Keratinocyte (primary cell): ENCODE results near the gene NRSN2. TPM values are rescaled to one million over a fixed set of nuclear protein-coding genes. Genes with fewer than 3 reads are reported as not detected.

ENCODE experiments used
- DNase-seq: peaks from one replicate; pipeline ENCODE4 v3.0.0-alpha.2; 2011; ENCODE audit warnings: low read depth, missing footprints, low spot score
- FAIRE-seq: peaks from 2 replicates; lab custom pipeline; 2011; peaks lifted over from hg19 to GRCh38; lab: Jason Lieb, UNC
- H2AFZ ChIP-seq: 2 replicates; pipeline ENCODE4 v1.6.0; 2012; ENCODE audit warnings: low read length, control low read depth, inconsistent platforms; ENCODE audit not compliant: control insufficient read depth
- H3K27ac ChIP-seq: 2 replicates; pipeline ENCODE4 v1.5.1; 2011; ENCODE audit warnings: low read length; ENCODE audit not compliant: control insufficient read depth, insufficient read depth
- H3K27me3 ChIP-seq: 3 replicates; pipeline ENCODE4 v1.6.0; 2011; ENCODE audit warnings: low read length; ENCODE audit not compliant: control insufficient read depth, insufficient read depth; ENCODE audit errors: extremely low read depth
- H3K36me3 ChIP-seq, 2 experiments: 2 replicates in 1 of 2; 3 replicates in 1 of 2; pipeline ENCODE4 v1.5.1; 2011; ENCODE audit warnings: low read length in 2 of 2, mild to moderate bottlenecking in 1 of 2; ENCODE audit not compliant: control insufficient read depth in 2 of 2, insufficient read depth in 2 of 2; ENCODE audit errors: extremely low read depth in 1 of 2
- H3K4me1 ChIP-seq: 3 replicates; pipeline ENCODE4 v1.5.1; 2011; ENCODE audit warnings: low read length; ENCODE audit not compliant: control insufficient read depth, insufficient read depth; ENCODE audit errors: extremely low read depth
- H3K4me2 ChIP-seq: 3 replicates; pipeline ENCODE4 v1.6.0; 2011; ENCODE audit warnings: low read depth, low read length; ENCODE audit not compliant: control insufficient read depth, insufficient read depth; ENCODE audit errors: extremely low read depth
- H3K4me3 ChIP-seq, 3 experiments: fragments of 200-600 bp in 1 of 3; sonication (generic) in 1 of 3; 2 replicates in 2 of 3; 3 replicates in 1 of 3; pipeline ENCODE4 v1.5.1; 2011 to 2016; ENCODE audit warnings: low read length in 3 of 3, mild to moderate bottlenecking in 3 of 3, control low read depth in 2 of 3, inconsistent platforms in 1 of 3, low read depth in 1 of 3, mixed read lengths in 1 of 3, mixed run types in 1 of 3, moderate library complexity in 1 of 3; ENCODE audit not compliant: control insufficient read depth in 2 of 3, insufficient read depth in 2 of 3; ENCODE audit errors: extremely low read depth in 1 of 3
- H3K79me2 ChIP-seq: 2 replicates; pipeline ENCODE4 v1.6.0; 2012; ENCODE audit warnings: low read length; ENCODE audit not compliant: control insufficient read depth, insufficient read depth
- H3K9ac ChIP-seq: 3 replicates; pipeline ENCODE4 v1.6.0; 2011; ENCODE audit warnings: low read length; ENCODE audit not compliant: control insufficient read depth, insufficient read depth; ENCODE audit errors: extremely low read depth
- H3K9me1 ChIP-seq: 3 replicates; pipeline ENCODE4 v1.6.0; 2011; ENCODE audit warnings: low read length; ENCODE audit not compliant: control insufficient read depth, insufficient read depth; ENCODE audit errors: extremely low read depth
- H3K9me3 ChIP-seq: 2 replicates; pipeline ENCODE4 v1.5.1; 2012; ENCODE audit warnings: low read depth, low read length; ENCODE audit not compliant: control insufficient read depth
- H4K20me1 ChIP-seq: 3 replicates; pipeline ENCODE4 v1.6.0; 2011; ENCODE audit warnings: low read length; ENCODE audit not compliant: control insufficient read depth, insufficient read depth; ENCODE audit errors: extremely low read depth
- EZH2 ChIP-seq: IDR thresholded peaks from one replicate; pipeline ENCODE4 v1.6.1; 2012; ENCODE audit warnings: inconsistent platforms, mild to moderate bottlenecking, low read length, moderate library complexity
- dilution Hi-C: fragments of 300-500 bp; cut with MboI; formaldehyde crosslinking; loops from one replicate; pipeline ENCODE4 v1.7.0; 2020; ENCODE audit warnings: low sequenced_read_pairs; ENCODE audit not compliant: extremely low pct_ligation_motif_present
- polyA minus RNA-seq, 3 experiments: library from RNA; depleted of rRNA, polyadenylated mRNA; stranded (reverse); fragments of >200 nt; gene quantifications; 1 replicate in 1 of 3; 2 replicates in 1 of 3; 3 replicates in 1 of 3; pipeline ENCODE4 v1.2.3, GENCODE V29; 2011
- polyA plus RNA-seq, 5 experiments: library from polyadenylated mRNA; depleted of rRNA in 3 of 5; stranded (reverse) in 3 of 5; stranded (forward) in 1 of 5; unstranded in 1 of 5; fragments of >200 nt; gene quantifications; 1 replicate in 1 of 5; 2 replicates in 3 of 5; 3 replicates in 1 of 5; pipeline versions ENCODE4 v1.2.1 to v1.2.3, GENCODE V29; 2011 to 2012; ENCODE audit warnings: missing spikeins in 2 of 5, low read depth in 1 of 5, low replicate concordance in 1 of 5
- TF ChIP-seq, protein P1 (sequence below), 3 experiments: IDR thresholded peaks in 1 of 3; conservative IDR thresholded peaks in 1 of 3; optimal IDR thresholded peaks in 1 of 3; 2 replicates in 2 of 3; 3 replicates in 1 of 3; pipeline versions ENCODE3 to v1.5.1; 2011; ENCODE audit warnings: low read length in 3 of 3, mild to moderate bottlenecking in 3 of 3, moderate library complexity in 2 of 3, control low read depth in 1 of 3, inconsistent platforms in 1 of 3; ENCODE audit not compliant: insufficient read depth in 2 of 3; ENCODE audit errors: extremely low read depth in 1 of 3

Gene NRSN2, protein sequence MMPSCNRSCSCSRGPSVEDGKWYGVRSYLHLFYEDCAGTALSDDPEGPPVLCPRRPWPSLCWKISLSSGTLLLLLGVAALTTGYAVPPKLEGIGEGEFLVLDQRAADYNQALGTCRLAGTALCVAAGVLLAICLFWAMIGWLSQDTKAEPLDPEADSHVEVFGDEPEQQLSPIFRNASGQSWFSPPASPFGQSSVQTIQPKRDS
- polyA plus RNA-seq (10.4 to 29.0 TPM (median 14.0 TPM) in 3 replicates), polyA minus RNA-seq (8.4 to 20.7 TPM (median 11.2 TPM) in 3 replicates)
- polyA plus RNA-seq (2011; ENCODE audit: low read depth), result 2.3 TPM
- polyA plus RNA-seq (2011; cell fraction: cytosol; rRNA removed), result 12.5 and 32.8 TPM in 2 replicates
- polyA plus RNA-seq (2011; cell fraction: nucleus; rRNA removed), result 15.1 and 26.5 TPM in 2 replicates
- 10.6 and 21.1 TPM in 2 replicates for polyA plus RNA-seq (2012; ENCODE audit: low replicate concordance)
- 18.6 TPM for polyA minus RNA-seq (2011; cell fraction: cytosol; rRNA and poly(A)+ RNA removed)
- 9.5 and 10.2 TPM in 2 replicates for polyA minus RNA-seq (2011; cell fraction: nucleus; rRNA and poly(A)+ RNA removed)

DNA sequence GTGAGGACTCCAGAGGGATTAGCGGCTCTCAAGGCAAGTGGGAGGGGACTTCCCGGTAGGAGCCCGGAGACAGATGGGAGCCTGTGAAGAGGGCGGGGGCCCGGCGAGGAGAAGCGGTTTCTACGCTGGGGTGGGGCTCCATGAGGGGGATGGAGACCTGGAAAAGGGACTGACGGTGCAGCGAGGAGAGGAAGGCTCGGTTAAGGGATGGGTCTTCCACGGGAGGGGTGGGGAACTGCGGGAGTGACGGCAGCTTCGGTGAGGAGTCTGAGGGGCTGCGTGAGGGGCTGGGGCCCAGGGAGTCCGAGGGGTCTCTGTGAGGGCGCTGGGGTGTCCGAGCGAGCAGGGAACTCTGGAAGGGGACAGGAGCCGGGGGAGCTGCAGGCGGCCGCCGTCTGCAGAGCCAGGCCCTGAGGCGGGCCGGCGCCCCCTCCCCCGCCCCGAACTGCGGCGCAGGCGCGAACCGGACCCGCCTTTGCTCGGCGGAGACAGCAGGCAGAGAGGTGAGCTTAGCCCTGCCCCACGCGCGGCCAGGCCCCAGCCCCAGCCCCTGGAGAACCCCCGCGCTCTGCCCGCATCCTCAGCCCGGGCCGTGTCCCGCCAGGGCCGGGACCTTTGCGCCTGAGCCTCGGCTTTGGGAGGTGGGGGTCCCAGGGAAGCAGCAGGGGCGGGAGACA, at the start of gene NRSN2:
NRSN2 (plus strand) TSS at position 472 of the 677 bp plus-strand sequence. CDS start 2,533 bp downstream, outside the sequence.
- Histone ChIP-seq H3K9me1 (no peaks in the 10 kb centered on the region), H3K4me3 (peak within 1 kb of the TSS; percentile 67 to 79 (median 76)), H3K79me2 (no peaks in the 10 kb centered on the region), H3K9me3 (peaks cover 9% of the 10 kb centered on the region), H3K27me3 (no peaks in the 10 kb centered on the region), H3K36me3 (no peaks in the 10 kb centered on the region), H2AFZ (peak within 1 kb of the TSS; percentile 95), H3K4me2 (peak within 1 kb of the TSS; percentile 90), H3K4me1 (no peaks in the 10 kb centered on the region), H3K9ac (peak within 1 kb of the TSS; percentile 72), H3K27ac (peak within 1 kb of the TSS; percentile 69), H4K20me1 (no peaks in the 10 kb centered on the region)
- no peak for DNase-seq
- dilution Hi-C loops, result no loop called here
- no peak for TF ChIP-seq EZH2
- TF ChIP-seq, protein P1, sequence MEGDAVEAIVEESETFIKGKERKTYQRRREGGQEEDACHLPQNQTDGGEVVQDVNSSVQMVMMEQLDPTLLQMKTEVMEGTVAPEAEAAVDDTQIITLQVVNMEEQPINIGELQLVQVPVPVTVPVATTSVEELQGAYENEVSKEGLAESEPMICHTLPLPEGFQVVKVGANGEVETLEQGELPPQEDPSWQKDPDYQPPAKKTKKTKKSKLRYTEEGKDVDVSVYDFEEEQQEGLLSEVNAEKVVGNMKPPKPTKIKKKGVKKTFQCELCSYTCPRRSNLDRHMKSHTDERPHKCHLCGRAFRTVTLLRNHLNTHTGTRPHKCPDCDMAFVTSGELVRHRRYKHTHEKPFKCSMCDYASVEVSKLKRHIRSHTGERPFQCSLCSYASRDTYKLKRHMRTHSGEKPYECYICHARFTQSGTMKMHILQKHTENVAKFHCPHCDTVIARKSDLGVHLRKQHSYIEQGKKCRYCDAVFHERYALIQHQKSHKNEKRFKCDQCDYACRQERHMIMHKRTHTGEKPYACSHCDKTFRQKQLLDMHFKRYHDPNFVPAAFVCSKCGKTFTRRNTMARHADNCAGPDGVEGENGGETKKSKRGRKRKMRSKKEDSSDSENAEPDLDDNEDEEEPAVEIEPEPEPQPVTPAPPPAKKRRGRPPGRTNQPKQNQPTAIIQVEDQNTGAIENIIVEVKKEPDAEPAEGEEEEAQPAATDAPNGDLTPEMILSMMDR (optimal IDR thresholded peaks at IDR 0.05 in 1 of 3, IDR thresholded peaks at IDR 0.05 in 1 of 3, conservative IDR thresholded peaks at IDR 0.05 in 1 of 3; ENCODE audit: extremely low read depth in 1 of 3, insufficient read depth in 2 of 3, low read length in 3 of 3), result no peak
- no peak for FAIRE-seq

DNA sequence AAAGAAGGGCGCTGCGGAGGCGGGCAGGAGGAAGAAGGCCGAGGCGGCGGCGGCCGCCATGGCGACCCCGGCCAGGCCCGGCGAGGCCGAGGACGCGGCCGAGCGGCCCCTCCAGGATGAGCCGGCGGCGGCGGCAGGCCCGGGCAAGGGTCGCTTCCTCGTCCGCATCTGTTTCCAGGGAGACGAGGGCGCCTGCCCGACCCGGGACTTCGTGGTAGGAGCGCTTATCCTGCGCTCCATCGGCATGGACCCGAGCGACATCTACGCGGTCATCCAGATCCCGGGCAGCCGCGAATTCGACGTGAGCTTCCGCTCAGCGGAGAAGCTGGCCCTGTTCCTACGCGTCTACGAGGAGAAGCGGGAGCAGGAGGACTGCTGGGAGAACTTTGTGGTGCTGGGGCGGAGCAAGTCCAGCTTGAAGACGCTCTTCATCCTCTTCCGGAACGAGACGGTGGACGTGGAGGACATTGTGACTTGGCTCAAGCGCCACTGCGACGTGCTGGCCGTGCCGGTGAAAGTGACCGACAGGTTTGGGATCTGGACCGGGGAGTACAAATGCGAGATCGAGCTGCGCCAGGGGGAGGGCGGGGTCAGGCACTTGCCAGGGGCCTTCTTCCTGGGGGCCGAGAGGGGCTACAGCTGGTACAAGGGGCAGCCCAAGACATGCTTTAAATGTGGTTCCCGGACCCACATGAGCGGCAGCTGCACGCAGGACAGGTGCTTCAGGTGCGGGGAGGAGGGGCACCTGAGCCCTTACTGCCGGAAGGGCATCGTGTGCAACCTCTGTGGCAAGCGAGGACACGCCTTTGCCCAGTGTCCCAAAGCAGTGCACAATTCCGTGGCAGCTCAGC, 48.8 kb upstream of the NRSN2 start:
- H3K9ac ChIP-seq, result peak overlapping the region; percentile 88
- FAIRE-seq (no peak), DNase-seq (no peak)
- no peaks in the 10 kb centered on the region for H4K20me1 ChIP-seq
- H3K9me3 ChIP-seq, result no peaks in the 10 kb centered on the region
- peak overlapping the region; percentile 89 for H3K4me2 ChIP-seq
- H2AFZ ChIP-seq, result peak overlapping the region; percentile 22
- H3K4me3 ChIP-seq, result peak overlapping the region; percentile 61 to 73 (median 71)
- H3K4me1 ChIP-seq, result peaks cover 35% of the 10 kb centered on the region
- peak overlapping the region; percentile 76 for H3K27ac ChIP-seq
- peaks cover 19% of the 10 kb centered on the region for H3K79me2 ChIP-seq
- no peaks in the 10 kb centered on the region for H3K36me3 ChIP-seq
- H3K9me1 ChIP-seq, result no peaks in the 10 kb centered on the region
- no peak for TF ChIP-seq EZH2
- TF ChIP-seq, protein P1 (optimal IDR thresholded peaks at IDR 0.05 in 1 of 3, IDR thresholded peaks at IDR 0.05 in 1 of 3, conservative IDR thresholded peaks at IDR 0.05 in 1 of 3; ENCODE audit: extremely low read depth in 1 of 3, insufficient read depth in 2 of 3, low read length in 3 of 3), result no peak
- dilution Hi-C loops, result no loop called here
- no peaks in the 10 kb centered on the region for H3K27me3 ChIP-seq
